SU-DHL-6 (cell line): Measurements from ENCODE around the gene LY9.

ENCODE experiments used
- EZH2phosphoT487 ChIP-seq: fragments of 200-600 bp; sonication (generic), shearing (Covaris generic); conservative IDR thresholded peaks from 2 replicates; pipeline ENCODE4 v1.6.1; 2018; ENCODE audit warnings: mild to moderate bottlenecking, antibody characterized with exemption, low read length, moderate library complexity, mixed read lengths
- TF ChIP-seq, protein P1 (sequence below): fragments of 200-600 bp; sonication (generic); IDR thresholded peaks from one replicate; pipeline ENCODE4 v1.5.1; 2017; ENCODE audit warnings: antibody characterized with exemption, mild to moderate bottlenecking, low read length, moderate library complexity; ENCODE audit not compliant: insufficient read depth, poor library complexity, severe bottlenecking

DNA sequence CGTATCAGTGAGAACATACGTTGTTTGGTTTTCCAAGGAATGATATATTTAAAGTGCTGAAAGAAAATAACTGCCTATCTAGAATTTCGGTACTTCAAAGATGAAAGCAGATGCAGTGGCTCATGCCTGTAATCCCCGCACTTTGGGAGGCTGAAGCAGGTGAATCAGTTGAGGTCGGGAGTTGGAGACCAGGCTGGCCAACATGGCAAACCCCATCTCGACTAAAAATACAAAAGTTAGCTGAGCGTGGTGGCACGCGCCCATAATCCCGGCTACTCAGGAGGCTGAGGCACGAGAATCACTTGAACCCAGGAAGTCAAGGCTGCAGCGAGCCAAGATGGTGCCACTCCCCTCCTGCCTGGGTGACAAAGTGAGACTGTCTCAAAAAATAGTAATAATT, 50.3 kb downstream of the LY9 start:
- TF ChIP-seq, protein P1, sequence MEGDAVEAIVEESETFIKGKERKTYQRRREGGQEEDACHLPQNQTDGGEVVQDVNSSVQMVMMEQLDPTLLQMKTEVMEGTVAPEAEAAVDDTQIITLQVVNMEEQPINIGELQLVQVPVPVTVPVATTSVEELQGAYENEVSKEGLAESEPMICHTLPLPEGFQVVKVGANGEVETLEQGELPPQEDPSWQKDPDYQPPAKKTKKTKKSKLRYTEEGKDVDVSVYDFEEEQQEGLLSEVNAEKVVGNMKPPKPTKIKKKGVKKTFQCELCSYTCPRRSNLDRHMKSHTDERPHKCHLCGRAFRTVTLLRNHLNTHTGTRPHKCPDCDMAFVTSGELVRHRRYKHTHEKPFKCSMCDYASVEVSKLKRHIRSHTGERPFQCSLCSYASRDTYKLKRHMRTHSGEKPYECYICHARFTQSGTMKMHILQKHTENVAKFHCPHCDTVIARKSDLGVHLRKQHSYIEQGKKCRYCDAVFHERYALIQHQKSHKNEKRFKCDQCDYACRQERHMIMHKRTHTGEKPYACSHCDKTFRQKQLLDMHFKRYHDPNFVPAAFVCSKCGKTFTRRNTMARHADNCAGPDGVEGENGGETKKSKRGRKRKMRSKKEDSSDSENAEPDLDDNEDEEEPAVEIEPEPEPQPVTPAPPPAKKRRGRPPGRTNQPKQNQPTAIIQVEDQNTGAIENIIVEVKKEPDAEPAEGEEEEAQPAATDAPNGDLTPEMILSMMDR, result no peak
- no peak for TF ChIP-seq EZH2phosphoT487
